ENCODE measurements around the gene PNPLA7. TPM values are rescaled to one million over a fixed set of nuclear protein-coding genes. Genes with fewer than 3 reads are reported as not detected.

Gene PNPLA7
- total RNA-seq, 2 experiments from 2014 or later, result 1.5 to 10.2 TPM

GRCh38 chr9:137490532-137491186 lies 59.5 kb downstream of the PNPLA7 start:
- TF ChIP-seq EZH2phosphoT487 (IDR thresholded peaks at IDR 0.05; ENCODE audit: borderline replicate concordance, low read depth, low read length) (no peak), CTCF (conservative IDR thresholded peaks at IDR 0.05; ENCODE audit: low read length) (no peak)
- DNase-seq (ENCODE audit: low spot score), result no peak
- Histone ChIP-seq H3K4me1 (ENCODE audit: insufficient read depth, low read length, poor library complexity, severe bottlenecking) (no peaks in the 10 kb centered on the region), H3K36me3 (ENCODE audit: insufficient read depth, low read length) (no peaks in the 10 kb centered on the region), H4K20me1 (ENCODE audit: insufficient read depth, low read length) (no peaks in the 10 kb centered on the region), H2AFZ (ENCODE audit: low read length) (no peak overlapping the region), H3K4me3 (ENCODE audit: low read depth, low read length, poor library complexity, severe bottlenecking) (no peak overlapping the region), H3K4me2 (ENCODE audit: low read length) (no peak overlapping the region), H3K27ac (ENCODE audit: low read depth, low read length, poor library complexity, severe bottlenecking) (no peak overlapping the region), H3K9me3 (ENCODE audit: low read length) (no peaks in the 10 kb centered on the region), H3K9me2 (ENCODE audit: insufficient read depth, low read length) (no peaks in the 10 kb centered on the region), H3K79me2 (ENCODE audit: insufficient read depth, low read depth, low read length) (no peaks in the 10 kb centered on the region)
- ChIA-PET POLR2A (no interaction called here), CTCF (ENCODE audit: unreplicated experiment) (no interaction called here)
- BruUV-seq (replicated peaks), result no TSS peak
- intact Hi-C loops (cut with micrococcal nuclease; ENCODE audit: unreplicated experiment), result no loop called here

- no peaks in the 10 kb centered on the region for H3K4me1 ChIP-seq (ENCODE audit: insufficient read depth, low read length, poor library complexity, severe bottlenecking)
- DNase-seq (ENCODE audit: low spot score), result no peak
- POLR2A ChIA-PET, result no interaction called here
- H4K20me1 ChIP-seq (ENCODE audit: insufficient read depth, low read length), result no peaks in the 10 kb centered on the region
- H3K79me2 ChIP-seq (ENCODE audit: insufficient read depth, low read depth, low read length), result no peaks in the 10 kb centered on the region
- CTCF ChIA-PET (ENCODE audit: unreplicated experiment), result no interaction called here
- no peaks in the 10 kb centered on the region for H3K9me2 ChIP-seq (ENCODE audit: insufficient read depth, low read length)
- H3K27ac ChIP-seq (ENCODE audit: low read depth, low read length, poor library complexity, severe bottlenecking), result no peak overlapping the region
- no peak for TF ChIP-seq EZH2phosphoT487 (IDR thresholded peaks at IDR 0.05; ENCODE audit: borderline replicate concordance, low read depth, low read length)
- no peak for TF ChIP-seq CTCF (conservative IDR thresholded peaks at IDR 0.05; ENCODE audit: low read length)
- H3K9me3 ChIP-seq (ENCODE audit: low read length), result no peaks in the 10 kb centered on the region
- H3K36me3 ChIP-seq (ENCODE audit: insufficient read depth, low read length), result no peaks in the 10 kb centered on the region
- no peak overlapping the region for H3K4me2 ChIP-seq (ENCODE audit: low read length)
- H3K4me3 ChIP-seq (ENCODE audit: low read depth, low read length, poor library complexity, severe bottlenecking), result no peak overlapping the region
- BruUV-seq (replicated peaks), result no TSS peak
- H2AFZ ChIP-seq (ENCODE audit: low read length), result no peak overlapping the region
- intact Hi-C loops (cut with micrococcal nuclease; ENCODE audit: unreplicated experiment), result no loop called here
Measured at GRCh38 chr9:137488906-137489305, 61.3 kb downstream of the PNPLA7 start.

- Histone ChIP-seq H4K20me1 (ENCODE audit: insufficient read depth, low read length) (no peaks in the 10 kb centered on the region), H3K4me2 (ENCODE audit: low read length) (no peak overlapping the region), H2AFZ (ENCODE audit: low read length) (no peak overlapping the region), H3K9me3 (ENCODE audit: low read length) (no peaks in the 10 kb centered on the region), H3K4me3 (ENCODE audit: low read depth, low read length, poor library complexity, severe bottlenecking) (no peak overlapping the region), H3K4me1 (ENCODE audit: insufficient read depth, low read length, poor library complexity, severe bottlenecking) (no peaks in the 10 kb centered on the region), H3K27ac (ENCODE audit: low read depth, low read length, poor library complexity, severe bottlenecking) (no peak overlapping the region), H3K9me2 (ENCODE audit: insufficient read depth, low read length) (no peaks in the 10 kb centered on the region), H3K36me3 (ENCODE audit: insufficient read depth, low read length) (no peaks in the 10 kb centered on the region), H3K79me2 (ENCODE audit: insufficient read depth, low read depth, low read length) (no peaks in the 10 kb centered on the region)
- TF ChIP-seq CTCF (conservative IDR thresholded peaks at IDR 0.05; ENCODE audit: low read length) (no peak), EZH2phosphoT487 (IDR thresholded peaks at IDR 0.05; ENCODE audit: borderline replicate concordance, low read depth, low read length) (no peak)
- no peak for DNase-seq (ENCODE audit: low spot score)
- ChIA-PET CTCF (ENCODE audit: unreplicated experiment) (no interaction called here), POLR2A (interaction anchor here (0.6 kb wide), 1 partner anchor 113 kb away, joined by 6 read pairs; no protein-coding TSS in a partner anchor)
- intact Hi-C loops (cut with micrococcal nuclease; ENCODE audit: unreplicated experiment), result no loop called here
- BruUV-seq (replicated peaks), result no TSS peak
Measured at GRCh38 chr9:137488327-137488653, 61.9 kb downstream of the PNPLA7 start.
